HG03442 (cell line): ENCODE data around the gene FRMD7.
"Not testable (repeated sequence)": the region's sequence is repeated elsewhere in the genome, so short reads cannot be mapped to it uniquely, and the experiment has no call there.

Experiments used
- ATAC-seq: cut with Tn5 transposase; IDR thresholded peaks from one replicate; pipeline ENCODE4 v1.9.1; 2021; ENCODE audit warnings: mild to moderate bottlenecking, moderate library complexity; ENCODE audit not compliant: unreplicated experiment

FRMD7 gene

GRCh38 chrX:132093239-132093860, 34.5 kb downstream of the FRMD7 start:
- ATAC-seq: no peak

GRCh38 chrX:132092439-132093065, 35.3 kb downstream of the FRMD7 start:
- ATAC-seq: peak; percentile 79

- ATAC-seq: no peak
Observed at GRCh38 chrX:132090403-132091159, 37.2 kb downstream of the FRMD7 start.

- no peak for ATAC-seq
Observed at GRCh38 chrX:132088864-132089263, 39.0 kb downstream of the FRMD7 start.

- no peak for ATAC-seq
Observed at GRCh38 chrX:132086672-132087071, 41.1 kb downstream of the FRMD7 start.

GRCh38 chrX:132085786-132086185, 42.0 kb downstream of the FRMD7 start:
- ATAC-seq: no peak

GRCh38 chrX:132077912-132078311, 49.9 kb downstream of the FRMD7 start:
- no peak for ATAC-seq

- ATAC-seq: no peak
Observed at GRCh38 chrX:132077414-132077813, 50.4 kb downstream of the FRMD7 start.

- ATAC-seq: no peak
Observed at GRCh38 chrX:132071254-132071653, 56.6 kb downstream of the FRMD7 start.

- ATAC-seq: no peak
Observed at GRCh38 chrX:132068405-132068804, 59.4 kb downstream of the FRMD7 start.

GRCh38 chrX:132063862-132064261, 64.0 kb downstream of the FRMD7 start:
- ATAC-seq: no peak

GRCh38 chrX:132063334-132063733, 64.5 kb downstream of the FRMD7 start:
- no peak for ATAC-seq

- no peak for ATAC-seq
Observed at GRCh38 chrX:132059973-132060540, 67.8 kb downstream of the FRMD7 start.

GRCh38 chrX:132058975-132059374, 68.8 kb downstream of the FRMD7 start:
- ATAC-seq: no peak

GRCh38 chrX:132058050-132058449, 69.8 kb downstream of the FRMD7 start:
- ATAC-seq: no peak

- ATAC-seq: not testable (repeated sequence)
Observed at GRCh38 chrX:132051778-132052177, 76.0 kb downstream of the FRMD7 start.

GRCh38 chrX:132046533-132046932, 81.3 kb downstream of the FRMD7 start:
- ATAC-seq: no peak

GRCh38 chrX:132045456-132045855, 82.4 kb downstream of the FRMD7 start:
- no peak for ATAC-seq

- ATAC-seq: no peak
Observed at GRCh38 chrX:132044953-132045352, 82.9 kb downstream of the FRMD7 start.

- no peak for ATAC-seq
Observed at GRCh38 chrX:132043977-132044376, 83.8 kb downstream of the FRMD7 start.

GRCh38 chrX:132041015-132041414, 86.8 kb downstream of the FRMD7 start:
- no peak for ATAC-seq

GRCh38 chrX:132040066-132040465, 87.8 kb downstream of the FRMD7 start:
- ATAC-seq: no peak
